ENCODE results near the gene SPEF1.
A peak's percentile ranks its signal among the peaks of the same experiment; 100 is the strongest.
"Not testable (repeated sequence)": the region's sequence is repeated elsewhere in the genome, so short reads cannot be mapped to it uniquely, and the experiment has no call there.

The SPEF1 gene

GRCh38 chr20:3808544-3808943 is 27.3 kb upstream of the SPEF1 start:
- DNase-seq: no peak

- DNase-seq: no peak
Measured at GRCh38 chr20:3804781-3805180, 23.5 kb upstream of the SPEF1 start.

GRCh38 chr20:3804254-3804751 is 23.1 kb upstream of the SPEF1 start:
- no peak for DNase-seq

GRCh38 chr20:3803854-3804253 is 22.6 kb upstream of the SPEF1 start:
- DNase-seq: no peak

- no peak for DNase-seq
Measured at GRCh38 chr20:3803289-3803688, 22.0 kb upstream of the SPEF1 start.

GRCh38 chr20:3802524-3803239 is 21.4 kb upstream of the SPEF1 start:
- no peak for DNase-seq

GRCh38 chr20:3801846-3802245 is 20.6 kb upstream of the SPEF1 start:
- DNase-seq: no peak

GRCh38 chr20:3801299-3801698 is 20.1 kb upstream of the SPEF1 start:
- no peak for DNase-seq

GRCh38 chr20:3800878-3801260 is 19.6 kb upstream of the SPEF1 start:
- no peak for DNase-seq

GRCh38 chr20:3800256-3800877 is 19.1 kb upstream of the SPEF1 start:
- DNase-seq: no peak

GRCh38 chr20:3798908-3799248 is 17.6 kb upstream of the SPEF1 start:
- DNase-seq: no peak

- DNase-seq: no peak
Measured at GRCh38 chr20:3798373-3798768, 17.1 kb upstream of the SPEF1 start.

- DNase-seq: no peak
Measured at GRCh38 chr20:3797592-3798372, 16.5 kb upstream of the SPEF1 start.

- DNase-seq: no peak
Measured at GRCh38 chr20:3797226-3797545, 15.9 kb upstream of the SPEF1 start.

- DNase-seq: no peak
Measured at GRCh38 chr20:3796477-3797225, 15.4 kb upstream of the SPEF1 start.

- DNase-seq: peak; percentile 82 to 87
Measured at GRCh38 chr20:3795511-3796468, 14.5 kb upstream of the SPEF1 start, which contains the start of gene CDC25B. TSS of gene CDC25B (plus strand) at chr20:3796310. CDS start at chr20:3796532, 222 bp downstream.

GRCh38 chr20:3794701-3795420 is 13.6 kb upstream of the SPEF1 start:
- DNase-seq: no peak

- DNase-seq: not testable (repeated sequence)
Measured at GRCh38 chr20:3794168-3794567, 12.9 kb upstream of the SPEF1 start.

- DNase-seq: not testable (repeated sequence)
Measured at GRCh38 chr20:3789201-3789600, 8.0 kb upstream of the SPEF1 start.

GRCh38 chr20:3788685-3789155 is 7.5 kb upstream of the SPEF1 start:
- no peak for DNase-seq
